ENCODE results near the gene LRP4.
A peak's percentile ranks its signal among the peaks of the same experiment; 100 is the strongest.

LRP4 gene

GRCh38 chr11:46890665-46891064 is 27.7 kb downstream of the LRP4 start:
- no peak for DNase-seq

GRCh38 chr11:46889689-46890475 is 28.5 kb downstream of the LRP4 start:
- DNase-seq: peak; percentile 74

- DNase-seq: no peak
Observed at GRCh38 chr11:46889251-46889650, 29.1 kb downstream of the LRP4 start.

GRCh38 chr11:46888636-46889035 is 29.7 kb downstream of the LRP4 start:
- no peak for DNase-seq

GRCh38 chr11:46886211-46886610 is 32.1 kb downstream of the LRP4 start:
- DNase-seq: no peak

GRCh38 chr11:46879056-46879585 is 39.2 kb downstream of the LRP4 start:
- DNase-seq: no peak

GRCh38 chr11:46877580-46877979 is 40.8 kb downstream of the LRP4 start:
- no peak for DNase-seq

- no peak for DNase-seq
Observed at GRCh38 chr11:46876471-46876870, 41.9 kb downstream of the LRP4 start.

- no peak for DNase-seq
Observed at GRCh38 chr11:46874586-46874985, 43.8 kb downstream of the LRP4 start.

GRCh38 chr11:46868912-46869311 is 49.4 kb downstream of the LRP4 start:
- no peak for DNase-seq

GRCh38 chr11:46865340-46865739 is 53.0 kb downstream of the LRP4 start:
- no peak for DNase-seq

GRCh38 chr11:46860218-46860617 is 58.1 kb downstream of the LRP4 start:
- no peak for DNase-seq

GRCh38 chr11:46858920-46859546 is 59.3 kb downstream of the LRP4 start:
- no peak for DNase-seq

GRCh38 chr11:46857666-46858065 is 60.7 kb downstream of the LRP4 start:
- DNase-seq: no peak

- no peak for DNase-seq
Observed at GRCh38 chr11:46856605-46857343, 61.6 kb downstream of the LRP4 start.

GRCh38 chr11:46855863-46856262 is 62.5 kb downstream of the LRP4 start:
- no peak for DNase-seq

GRCh38 chr11:46855167-46855566 is 63.2 kb downstream of the LRP4 start:
- no peak for DNase-seq

- DNase-seq: no peak
Observed at GRCh38 chr11:46850829-46851380, 67.4 kb downstream of the LRP4 start.

- DNase-seq: no peak
Observed at GRCh38 chr11:46849631-46850030, 68.7 kb downstream of the LRP4 start.

- peak; percentile 79 for DNase-seq
Observed at GRCh38 chr11:46846510-46846830, 71.9 kb downstream of the LRP4 start.

- DNase-seq: peak; percentile 79
Observed at GRCh38 chr11:46845740-46846509, 72.4 kb downstream of the LRP4 start, which contains the start of gene CKAP5. Gene CKAP5 (minus strand): TSS chr11:46846280. CDS start chr11:46821231, 25,049 bp downstream.

- DNase-seq: no peak
Observed at GRCh38 chr11:46845440-46845739, 73.0 kb downstream of the LRP4 start.

GRCh38 chr11:46840116-46840515 is 78.2 kb downstream of the LRP4 start:
- no peak for DNase-seq

Measured in NCI-H748 treated with DMSO at 0.1 percent for 48 hours (cell line).